HG02970 (cell line): ENCODE measurements around the gene RSAD1.

Experiments used
- ATAC-seq: cut with Tn5 transposase; IDR thresholded peaks from one replicate; pipeline ENCODE4 v1.9.1; 2021; ENCODE audit warnings: mild to moderate bottlenecking, moderate library complexity, moderate number of reproducible peaks; ENCODE audit not compliant: unreplicated experiment, low FRiP score

Gene RSAD1

DNA sequence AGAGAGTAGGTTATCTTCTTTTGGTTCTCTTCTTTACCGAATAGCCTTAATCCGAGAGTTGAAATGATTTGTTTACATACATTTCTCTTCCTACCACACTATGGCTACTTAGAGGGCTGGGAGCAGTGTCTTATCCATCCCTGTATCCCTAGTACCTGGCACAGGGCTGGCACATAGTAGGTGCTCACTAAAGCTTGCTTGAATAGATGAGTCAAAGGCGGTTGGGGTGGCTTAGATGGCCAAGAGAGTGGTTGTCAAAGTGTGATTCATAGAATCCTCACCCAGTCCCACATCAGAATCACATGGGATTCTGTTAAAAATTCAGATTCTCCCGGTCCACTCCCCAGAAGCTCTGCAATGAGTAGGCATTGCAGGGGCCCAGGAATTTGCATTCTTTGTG, 21.0 kb upstream of the RSAD1 start:
- no peak for ATAC-seq

DNA sequence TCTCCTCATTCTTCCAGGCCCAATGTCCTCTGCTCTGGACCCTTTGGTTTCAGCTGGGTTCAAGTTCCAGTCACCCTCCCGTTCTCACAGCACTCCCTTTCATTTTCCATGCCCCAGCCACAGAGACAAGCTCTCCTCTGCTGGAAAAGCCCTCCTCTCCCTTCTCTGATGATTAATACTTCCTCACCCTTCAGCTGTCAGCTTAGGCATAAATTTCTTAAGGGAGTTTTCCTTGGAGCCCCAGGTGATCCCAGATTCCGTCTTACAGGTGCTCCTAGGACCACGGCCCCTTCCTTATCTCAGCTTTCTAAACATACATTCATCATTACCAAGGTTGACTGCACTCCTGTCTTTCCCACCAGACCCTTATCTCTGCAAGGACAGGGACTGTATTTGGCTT, 20.4 kb upstream of the RSAD1 start:
- no peak for ATAC-seq

DNA sequence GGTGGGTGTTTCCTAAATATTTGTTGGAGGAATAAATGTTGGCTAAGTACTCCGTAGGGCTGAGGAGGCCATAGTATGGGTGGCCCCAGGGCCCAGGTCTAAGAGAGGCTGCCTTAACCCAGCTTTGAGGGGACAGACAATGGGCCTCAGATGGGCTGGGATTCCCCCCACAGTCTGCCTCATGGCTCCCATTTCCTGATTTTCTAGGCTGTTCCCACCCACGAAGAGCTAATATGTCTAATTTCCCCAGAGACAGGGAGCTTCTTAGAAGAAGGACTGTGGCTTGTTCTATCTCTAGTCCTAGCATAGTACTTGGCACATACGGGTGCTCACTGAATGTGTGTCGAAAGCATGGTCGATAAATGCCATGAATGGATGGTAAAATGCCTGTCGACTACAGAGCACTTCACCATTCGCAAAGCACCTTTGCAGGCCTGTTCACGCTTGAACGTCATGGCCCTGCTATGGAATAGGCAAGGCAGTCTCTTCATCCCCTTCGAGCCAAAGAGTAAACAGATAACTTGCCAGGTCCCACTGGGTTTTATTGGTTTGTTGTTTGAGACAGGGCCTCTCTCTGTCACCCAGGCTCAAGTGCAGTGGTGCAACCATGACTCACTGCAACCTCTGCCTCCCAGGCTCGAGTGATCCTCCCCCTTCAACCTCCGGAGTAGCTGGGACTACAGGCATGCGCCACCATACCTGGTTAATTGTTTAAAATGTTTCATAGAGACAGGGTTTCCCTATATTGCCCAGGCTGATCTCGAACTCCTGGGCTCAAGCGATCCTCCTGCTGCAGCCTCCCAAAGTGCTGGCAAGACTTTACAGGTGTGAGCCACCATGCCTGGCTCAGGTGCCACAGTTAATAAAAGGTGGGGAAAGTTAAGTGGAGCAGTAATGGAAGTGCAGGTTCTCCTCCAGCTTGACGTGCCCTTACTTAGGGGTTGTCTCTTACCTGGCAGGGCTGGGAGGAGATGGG, 19.7 kb upstream of the RSAD1 start:
- ATAC-seq = no peak

DNA sequence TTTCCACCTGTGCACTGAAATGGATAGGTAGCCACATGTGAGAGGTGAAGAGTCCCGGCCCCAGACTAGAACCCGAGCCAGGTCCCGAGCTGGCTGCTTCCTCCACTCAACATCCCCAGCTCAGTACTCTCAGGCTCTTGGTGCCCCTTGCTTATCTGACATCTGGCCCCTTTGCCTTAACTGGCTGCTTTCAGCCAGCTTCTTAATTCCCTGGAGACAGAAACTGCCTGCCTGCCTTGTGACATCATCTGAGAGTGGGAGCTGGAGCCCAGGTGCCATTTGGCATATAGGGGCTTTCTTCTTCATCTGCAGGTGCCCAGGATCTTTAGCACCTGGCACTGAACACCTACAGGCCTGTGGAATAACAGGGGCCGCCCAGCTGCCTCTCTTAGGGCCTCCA, 18.9 kb upstream of the RSAD1 start:
- no peak for ATAC-seq

DNA sequence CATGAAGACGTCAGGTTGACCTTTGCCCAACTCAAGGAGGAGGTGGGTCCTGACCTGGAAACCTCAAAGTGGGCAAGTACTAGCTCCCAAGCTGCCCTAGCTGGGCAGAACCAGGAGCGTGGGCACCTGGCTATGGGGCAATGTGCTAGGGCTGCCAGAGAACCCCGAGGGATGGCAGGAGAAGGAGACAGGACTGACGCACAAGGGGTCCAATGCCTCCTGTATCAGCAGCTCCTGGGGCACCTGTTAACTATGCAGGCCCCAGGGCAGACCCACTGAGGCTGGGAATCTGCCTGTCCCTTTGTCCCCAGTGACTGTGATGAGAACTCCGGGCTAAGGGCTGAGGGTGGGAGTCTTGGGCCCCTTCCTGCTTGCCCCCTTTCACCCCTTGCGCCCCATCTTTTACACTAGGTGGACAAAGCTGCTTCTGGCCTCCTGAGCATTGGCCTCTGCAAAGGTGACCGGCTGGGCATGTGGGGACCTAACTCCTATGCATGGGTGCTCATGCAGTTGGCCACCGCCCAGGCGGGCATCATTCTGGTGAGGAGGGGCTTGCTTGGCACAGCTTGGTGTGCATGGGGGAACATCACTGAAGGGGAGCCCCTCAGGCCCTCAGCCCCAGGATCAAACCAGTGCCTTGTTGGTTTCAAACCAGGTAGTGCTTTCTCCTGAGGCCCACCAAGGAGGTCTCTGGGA, 17.7 kb upstream of the RSAD1 start:
- ATAC-seq = no peak

DNA sequence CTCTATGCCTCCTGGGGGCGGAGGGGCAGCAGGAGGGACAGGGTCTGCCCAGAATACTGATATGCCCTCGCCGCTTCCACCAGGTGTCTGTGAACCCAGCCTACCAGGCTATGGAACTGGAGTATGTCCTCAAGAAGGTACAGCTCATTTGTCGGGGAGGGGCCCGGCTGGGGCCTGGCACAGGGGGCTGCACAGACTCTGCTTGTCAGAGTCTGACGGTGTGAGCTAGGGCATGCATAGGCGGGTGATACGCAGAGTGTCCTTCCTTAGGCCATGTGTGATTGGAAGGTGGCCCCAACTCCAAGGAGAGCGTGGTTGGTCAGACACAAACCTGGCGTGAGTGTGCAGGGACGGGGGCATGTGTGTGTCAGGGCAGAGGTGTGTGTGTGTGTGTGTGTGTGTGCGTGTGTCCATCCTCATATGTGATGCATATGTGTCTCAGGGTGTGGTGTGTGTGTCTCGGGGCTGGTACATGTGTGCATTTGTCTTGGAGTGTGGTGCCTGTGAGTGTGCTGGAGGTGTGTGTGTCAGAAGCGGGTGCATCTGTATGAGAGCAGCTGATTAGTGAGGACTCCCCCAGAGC, 17.0 kb upstream of the RSAD1 start:
- ATAC-seq = no peak

DNA sequence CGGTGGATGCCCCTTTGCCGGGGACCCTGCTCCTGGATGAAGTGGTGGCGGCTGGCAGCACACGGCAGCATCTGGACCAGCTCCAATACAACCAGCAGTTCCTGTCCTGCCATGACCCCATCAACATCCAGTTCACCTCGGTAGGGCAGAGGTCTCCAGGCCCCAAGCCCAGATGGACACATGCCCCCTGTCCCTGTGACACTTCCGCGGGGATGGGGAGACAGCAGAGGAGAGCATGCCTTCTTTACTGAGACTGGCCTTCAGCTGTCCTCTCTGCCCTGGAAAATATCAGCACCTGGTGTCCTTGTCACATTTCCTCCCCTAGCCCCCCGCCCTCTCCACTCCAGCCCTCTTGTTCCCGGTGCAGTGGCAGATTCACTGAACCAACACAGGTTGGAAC, 16.2 kb upstream of the RSAD1 start:
- ATAC-seq = no peak

DNA sequence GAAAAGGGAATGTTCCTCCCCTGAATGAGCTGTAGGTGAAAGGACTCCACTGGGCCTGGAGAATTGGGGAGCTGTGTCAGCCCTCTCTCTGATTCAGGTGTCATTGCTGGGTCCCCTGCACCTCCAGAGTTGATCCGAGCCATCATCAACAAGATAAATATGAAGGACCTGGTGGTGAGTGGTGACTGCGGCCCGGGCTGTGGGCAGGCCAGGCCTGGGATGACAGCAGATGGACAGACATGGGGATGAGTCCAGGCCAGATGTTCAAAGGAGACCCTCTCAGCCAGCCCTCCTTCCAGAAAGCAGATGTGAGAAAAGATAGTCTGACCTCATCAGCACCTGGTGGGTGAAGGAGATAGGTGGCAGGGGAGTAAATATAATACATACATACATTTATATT, 14.5 kb upstream of the RSAD1 start:
- no peak for ATAC-seq

DNA sequence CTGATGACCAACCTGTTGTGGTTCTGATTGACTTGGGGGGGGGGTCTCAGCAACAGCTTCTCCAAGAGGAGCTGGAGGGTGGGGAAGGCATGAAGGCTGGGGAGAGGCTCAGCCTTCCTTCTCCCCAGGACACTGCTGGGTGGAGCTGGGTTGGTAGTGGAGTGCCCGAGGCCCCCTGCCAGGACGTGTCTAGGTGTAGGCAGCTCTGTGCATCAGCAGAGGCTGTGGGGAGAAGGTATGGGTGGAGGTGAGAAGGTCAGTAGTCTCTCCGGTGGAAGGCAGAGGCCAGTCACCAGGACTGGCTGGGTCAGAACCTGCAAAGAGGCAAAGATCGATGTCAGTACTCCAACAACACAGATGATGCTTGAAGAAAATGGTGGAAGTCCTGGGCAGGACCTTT, 13.9 kb upstream of the RSAD1 start:
- ATAC-seq = no peak

DNA sequence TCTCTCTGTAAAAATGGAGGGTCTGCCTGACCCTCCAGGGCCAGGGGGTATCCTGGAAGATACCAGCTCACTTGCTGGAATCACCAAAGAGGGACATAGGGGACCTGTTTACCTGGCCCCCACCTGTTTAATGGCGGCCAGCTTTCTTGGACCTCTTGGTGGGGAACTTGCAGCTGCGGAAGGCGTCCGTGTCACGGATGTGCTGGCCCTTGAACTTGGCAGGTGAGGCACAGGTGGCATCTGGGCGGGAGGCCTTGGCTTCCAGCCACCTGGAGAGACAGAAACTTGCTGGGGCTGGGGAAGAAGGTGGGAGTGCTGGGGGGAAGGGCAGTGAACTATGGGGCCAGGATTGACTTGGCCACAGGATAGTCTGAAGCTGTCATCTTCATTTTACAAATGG, 13.5 kb upstream of the RSAD1 start:
- no peak for ATAC-seq

DNA sequence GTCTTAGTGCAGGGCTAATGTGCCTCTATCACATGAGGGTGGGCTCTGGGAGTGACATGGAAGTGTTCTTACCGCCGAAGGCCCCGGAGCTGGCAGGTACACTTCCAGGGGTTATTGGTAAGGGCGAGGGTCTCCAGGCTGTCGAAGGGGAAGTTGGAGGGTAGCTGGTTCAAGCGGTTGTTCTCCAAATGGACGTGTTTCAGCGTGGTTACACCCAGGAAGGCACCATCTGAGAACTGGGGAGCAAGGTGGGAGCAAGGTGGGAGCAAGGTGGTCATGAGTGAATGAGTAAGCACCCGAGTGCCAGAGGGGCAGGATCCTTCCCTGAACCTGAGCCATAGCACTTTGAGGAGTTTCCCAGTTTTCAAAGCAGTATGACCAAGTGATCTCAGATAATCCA, 13.0 kb upstream of the RSAD1 start:
- no peak for ATAC-seq

DNA sequence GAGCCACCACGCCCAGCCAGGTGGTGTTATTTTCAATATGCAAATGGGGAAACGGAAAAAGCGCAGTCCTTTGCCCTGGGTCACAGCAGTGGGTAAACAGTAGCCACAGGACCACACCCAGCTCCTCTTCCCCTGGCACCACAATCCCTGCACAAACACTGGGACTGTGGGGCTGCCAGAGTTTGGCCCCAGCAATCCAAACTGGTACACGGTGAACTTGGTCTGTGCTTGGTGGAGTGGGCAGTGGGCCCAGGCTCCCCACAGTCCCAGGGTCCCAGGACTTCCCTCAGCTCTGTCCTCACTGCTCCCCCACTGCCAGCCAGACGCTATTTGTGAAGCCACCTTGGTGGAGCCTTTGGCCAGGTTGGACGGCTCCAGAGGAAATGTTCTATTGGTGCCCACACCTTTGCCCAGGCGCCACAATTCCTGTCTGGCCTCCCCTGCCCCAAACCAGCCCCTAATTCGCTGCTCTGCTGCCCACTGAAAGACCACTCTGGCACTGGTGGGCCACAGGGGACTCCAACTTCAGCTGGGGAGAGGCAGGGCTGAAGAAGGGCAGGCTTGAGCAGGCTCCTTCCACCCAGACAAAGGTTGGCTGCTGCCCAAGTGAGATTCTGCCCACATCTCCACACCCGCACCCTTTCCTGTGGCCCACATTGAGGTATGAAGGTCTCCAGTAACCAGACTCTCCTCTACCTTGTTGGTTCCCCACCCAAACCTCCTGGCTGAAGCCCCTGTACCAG, 12.1 kb upstream of the RSAD1 start:
- ATAC-seq = no peak

DNA sequence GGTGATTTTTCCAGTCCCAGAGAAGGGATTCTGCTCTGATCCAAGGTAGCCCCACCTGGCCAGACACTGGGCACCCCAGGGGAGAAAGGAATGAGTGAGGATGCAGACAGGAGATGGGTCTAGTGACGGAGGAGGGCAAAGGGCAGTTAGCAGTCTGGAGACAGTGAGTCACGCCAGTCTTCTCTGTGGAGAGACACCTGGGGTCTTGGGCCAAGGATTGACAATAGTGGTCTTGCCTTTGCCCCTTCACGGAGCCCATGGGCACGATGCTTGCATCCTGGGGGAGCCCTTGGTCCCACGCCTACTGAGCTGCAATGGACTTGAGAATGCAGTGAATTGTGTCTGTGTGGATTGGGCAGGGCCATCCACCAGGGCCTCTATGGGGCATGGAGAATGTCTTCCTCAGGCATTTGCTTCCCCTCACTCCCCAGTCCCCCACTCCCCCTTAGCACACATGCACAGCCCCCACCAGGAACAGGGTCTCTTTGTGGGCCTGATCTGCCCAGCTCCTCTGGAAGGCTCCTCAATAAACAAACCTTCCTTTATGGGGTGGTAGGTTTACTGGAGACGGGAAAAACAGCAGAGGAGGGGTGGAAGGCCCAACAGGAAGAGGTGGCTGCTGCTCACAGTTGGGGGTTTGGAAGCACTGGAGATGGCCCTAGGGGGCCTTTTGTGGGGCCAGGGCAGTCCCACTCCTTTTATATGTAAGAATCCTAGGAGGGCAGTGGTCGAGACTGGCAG, 11.4 kb upstream of the RSAD1 start:
- no peak for ATAC-seq

DNA sequence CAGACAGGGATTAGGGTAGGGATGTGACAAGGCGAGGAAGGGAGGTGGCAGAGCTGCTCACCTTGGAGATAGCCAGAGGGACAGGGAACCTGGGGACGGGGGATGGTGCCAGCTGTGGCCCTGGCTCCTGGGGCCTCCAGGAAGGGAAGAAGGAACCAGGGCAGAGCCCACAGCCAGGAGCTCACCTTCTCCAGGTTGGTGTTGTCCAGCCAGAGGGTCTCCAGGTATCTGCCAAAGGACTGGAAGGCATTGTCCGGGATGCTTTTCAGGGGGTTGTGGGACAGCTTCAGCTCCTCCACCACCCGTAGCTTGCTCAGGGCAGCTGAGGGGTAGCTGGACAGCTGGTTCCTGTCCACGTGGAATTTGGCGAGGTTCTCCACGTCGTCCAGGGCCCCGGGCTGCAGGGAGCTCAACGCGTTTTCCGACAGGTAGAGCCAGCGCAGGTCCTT, 10.8 kb upstream of the RSAD1 start:
- ATAC-seq = no peak

DNA sequence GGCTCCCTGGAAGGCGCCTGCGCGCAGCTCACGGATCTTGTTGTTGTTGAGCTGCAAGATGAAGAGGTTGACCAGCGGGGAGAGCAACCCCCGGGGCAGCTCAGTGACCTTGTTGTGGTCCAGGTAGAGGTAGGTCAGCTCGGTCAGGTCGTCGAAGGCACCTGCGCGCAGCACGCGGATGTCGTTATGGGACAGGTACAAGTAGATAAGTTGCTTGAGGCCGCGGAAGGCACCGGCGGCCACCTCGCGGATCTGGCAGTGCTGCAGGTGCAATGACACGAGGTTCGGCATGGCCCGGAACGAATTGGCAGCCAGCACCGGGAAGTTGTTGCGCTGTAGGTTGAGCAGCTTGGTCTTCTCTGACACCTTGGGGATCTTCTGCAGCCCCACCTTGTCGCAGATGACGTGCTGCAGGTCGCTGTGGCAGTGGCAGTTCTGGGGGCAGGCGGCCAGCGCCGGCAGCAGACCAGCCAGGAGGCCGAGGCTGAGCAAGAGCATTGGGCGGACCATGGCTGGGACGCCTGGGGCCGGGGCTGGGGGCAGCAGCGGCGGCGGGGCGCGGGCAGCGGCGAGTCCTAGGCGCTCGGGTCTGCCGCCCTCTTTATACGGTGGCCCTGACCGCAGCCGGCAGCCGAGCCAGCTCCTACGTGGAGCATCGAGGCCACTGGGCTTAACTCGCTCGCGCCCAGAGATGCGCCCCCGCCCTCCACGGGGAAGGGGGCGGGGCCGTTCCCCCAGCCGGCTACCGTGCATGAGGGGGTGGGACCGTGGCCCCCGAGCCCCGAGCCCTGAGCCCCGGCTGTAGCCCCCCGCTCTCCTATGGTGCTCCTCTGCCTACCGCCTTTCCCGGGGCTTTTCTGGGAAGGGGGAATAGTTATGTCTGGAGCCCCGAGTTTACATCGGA, 10.1 kb upstream of the RSAD1 start, which contains the start of gene CHAD:
Gene CHAD (minus strand): TSS at position 577 of the 904 bp plus-strand sequence. CDS start 67 bp downstream, at position 510.
- ATAC-seq = no peak

DNA sequence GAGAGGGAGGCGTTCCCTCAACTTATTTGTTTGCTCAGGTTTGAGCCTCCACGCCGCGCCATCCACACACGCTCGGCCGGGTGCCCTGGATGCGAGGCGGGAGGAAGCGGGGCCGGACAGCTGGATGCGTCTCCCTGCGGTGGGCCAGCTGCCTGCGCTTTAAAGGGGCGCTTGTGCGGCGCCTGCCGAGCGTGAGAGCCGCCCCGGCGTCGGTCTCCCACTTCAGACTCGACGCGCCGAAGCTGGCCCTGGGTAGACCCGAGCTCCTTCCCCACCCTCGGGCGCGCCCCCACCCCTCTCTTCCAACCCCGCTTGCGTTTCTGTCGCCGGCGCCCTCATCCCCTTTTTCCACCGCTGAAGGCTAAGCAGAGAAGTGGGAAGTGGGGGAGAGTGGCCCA, 9.5 kb upstream of the RSAD1 start:
- no peak for ATAC-seq

DNA sequence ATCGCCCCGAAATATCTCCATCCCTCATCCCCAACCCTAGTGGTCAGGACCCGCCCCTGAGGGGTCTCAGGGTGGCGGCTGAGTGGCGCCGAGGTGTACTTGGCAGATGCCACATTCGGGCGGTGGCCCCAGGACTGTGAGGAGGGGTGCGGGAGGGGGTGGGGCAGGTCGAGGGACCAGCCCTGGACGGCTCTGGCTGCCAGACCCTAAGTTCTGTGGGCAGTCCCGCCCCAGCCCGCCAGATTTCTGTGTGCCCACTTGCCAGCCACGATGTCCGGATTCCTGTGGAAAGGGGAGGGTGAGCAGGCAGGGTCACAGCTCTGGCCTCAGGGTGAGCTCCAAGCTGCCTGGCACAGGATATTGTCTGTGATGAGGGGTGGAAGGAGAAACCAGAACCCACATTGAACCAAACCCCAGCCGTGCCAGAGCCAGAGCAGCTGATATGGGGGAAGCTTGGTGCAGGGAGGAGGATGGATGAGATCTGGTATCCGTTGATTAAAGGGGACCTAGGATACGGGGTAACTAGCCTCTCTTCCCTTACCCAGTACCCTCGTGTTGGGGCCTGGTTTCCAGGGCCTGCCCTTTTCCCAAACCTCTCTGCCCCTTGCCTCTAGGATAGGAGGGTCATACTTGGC, 8.9 kb upstream of the RSAD1 start:
- ATAC-seq = no peak

DNA sequence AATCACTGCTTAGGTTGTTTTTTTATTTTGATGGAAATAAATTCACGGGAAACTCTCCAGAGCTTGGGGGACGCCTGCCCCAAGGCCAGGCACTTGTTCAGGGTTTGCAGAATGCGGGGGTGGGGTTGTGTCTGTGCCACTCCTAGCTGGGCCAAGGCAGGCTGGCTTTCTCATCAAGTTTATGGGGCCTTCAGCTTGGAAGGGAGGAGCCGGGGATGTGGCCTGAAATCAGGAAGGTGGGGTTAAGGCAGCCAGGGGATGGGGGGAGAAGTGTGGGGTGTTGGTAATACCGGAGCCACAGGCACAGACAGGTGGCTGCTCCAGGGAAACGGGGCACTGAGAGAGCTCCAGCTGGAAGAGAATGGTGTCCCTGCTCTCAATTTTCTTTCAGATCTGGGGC, 8.2 kb upstream of the RSAD1 start:
- ATAC-seq = no peak
